ENCODE measurements around the gene MRPL54.
"Not testable (repeated sequence)": the region's sequence is repeated elsewhere in the genome, so short reads cannot be mapped to it uniquely, and the experiment has no call there.

The MRPL54 gene

DNA sequence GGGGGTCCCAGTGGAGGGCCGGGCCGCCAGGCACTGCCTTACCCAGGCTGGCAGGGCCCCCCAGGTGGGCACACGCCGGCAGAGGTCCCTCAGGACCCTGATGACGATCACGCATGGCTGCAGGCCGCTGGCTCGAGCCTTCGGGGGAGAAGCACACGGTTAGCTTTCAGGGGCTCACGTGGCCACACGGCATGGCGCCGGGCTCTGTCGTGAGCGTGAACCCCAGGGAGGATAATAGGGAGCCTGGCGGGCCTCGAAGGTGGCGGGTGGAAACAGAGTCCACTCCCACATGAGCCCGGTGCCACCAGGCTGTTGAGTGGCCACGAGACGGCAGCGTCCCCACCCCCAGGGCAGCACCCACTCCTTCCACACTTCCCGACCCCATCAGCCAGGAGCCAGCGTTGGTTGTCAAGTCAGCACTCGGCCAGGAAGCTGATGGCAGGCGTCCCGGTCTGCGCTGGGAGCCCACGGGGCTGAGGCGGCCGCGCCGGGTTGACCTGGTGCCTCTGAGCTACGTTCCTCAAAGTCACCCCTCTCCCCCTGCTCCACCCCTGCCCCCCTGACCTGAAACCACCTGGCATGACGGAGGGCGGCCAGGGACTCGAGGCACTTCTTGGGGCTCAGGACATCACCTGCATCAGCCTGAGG lies 48.4 kb downstream of the MRPL54 start:
- Histone ChIP-seq H3K27me3 (ENCODE audit: control insufficient read depth, insufficient read depth, low read length, poor library complexity, severe bottlenecking) (no peaks in the 10 kb centered on the region), H3K9me3 (ENCODE audit: control insufficient read depth, low read length) (no peaks in the 10 kb centered on the region), H3K4me3 (ENCODE audit: insufficient read depth, low read depth, low read length) (no peak overlapping the region), H3K27ac (ENCODE audit: insufficient read depth, low read depth, low read length, poor library complexity, severe bottlenecking) (no peak overlapping the region), H3K4me1 (ENCODE audit: control insufficient read depth, insufficient read depth, low read length) (no peaks in the 10 kb centered on the region), H3K36me3 (ENCODE audit: control insufficient read depth, insufficient read depth, low read length) (no peaks in the 10 kb centered on the region)
- WGBS, 2 experiments: 92% methylated on average over 38 of the region's 38 CpGs

DNA sequence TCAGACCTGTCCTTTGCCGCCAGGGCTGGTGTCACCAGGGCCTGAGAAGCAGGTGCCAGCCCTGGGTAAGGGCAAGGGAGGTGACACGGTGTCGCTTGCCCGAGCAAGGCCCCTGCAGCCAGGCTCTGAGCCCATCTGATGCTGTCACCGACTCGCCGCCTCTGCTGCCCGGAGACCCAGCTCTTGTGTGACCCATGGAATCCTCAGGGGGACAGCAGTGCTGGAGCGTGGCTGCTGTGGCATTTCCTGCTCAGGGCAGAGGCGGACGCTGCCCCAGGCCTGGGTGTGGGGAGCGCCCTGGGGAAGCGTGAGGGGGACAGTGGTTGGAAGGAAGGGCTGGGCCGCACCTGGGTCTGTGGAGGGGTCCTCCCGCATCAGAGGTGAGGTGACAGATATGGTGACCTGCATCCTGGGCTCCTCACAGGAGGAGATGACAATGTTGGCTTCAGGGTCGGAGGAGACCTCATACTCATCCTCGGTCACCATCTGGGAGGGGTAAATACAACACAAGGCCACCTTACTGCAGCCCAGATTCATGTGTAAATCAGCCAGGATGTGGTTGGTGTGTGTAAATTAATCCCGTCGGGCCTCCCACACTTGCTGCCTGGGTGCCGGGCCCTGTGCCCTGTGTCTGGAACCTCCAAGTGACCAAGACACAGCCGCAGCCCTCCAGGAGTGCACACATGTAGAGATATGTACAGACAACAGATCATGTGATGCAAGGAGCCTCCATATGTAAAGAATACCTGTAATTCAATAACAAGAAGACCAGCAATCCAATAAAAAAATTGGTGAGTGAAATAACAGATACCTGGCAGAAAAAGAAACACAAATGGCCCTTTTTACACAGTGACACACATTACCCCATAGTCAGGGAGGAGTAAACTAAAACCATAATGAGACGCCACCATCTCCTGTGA lies 51.3 kb downstream of the MRPL54 start:
- Histone ChIP-seq H3K27ac (ENCODE audit: insufficient read depth, low read depth, low read length, poor library complexity, severe bottlenecking) (no peak overlapping the region), H3K9me3 (ENCODE audit: control insufficient read depth, low read length) (no peaks in the 10 kb centered on the region), H3K4me3 (ENCODE audit: insufficient read depth, low read depth, low read length) (no peak overlapping the region), H3K36me3 (ENCODE audit: control insufficient read depth, insufficient read depth, low read length) (no peaks in the 10 kb centered on the region), H3K27me3 (ENCODE audit: control insufficient read depth, insufficient read depth, low read length, poor library complexity, severe bottlenecking) (no peaks in the 10 kb centered on the region), H3K4me1 (ENCODE audit: control insufficient read depth, insufficient read depth, low read length) (no peaks in the 10 kb centered on the region)
- 94% methylated on average over 22 of the region's 22 CpGs for WGBS, 2 experiments

DNA sequence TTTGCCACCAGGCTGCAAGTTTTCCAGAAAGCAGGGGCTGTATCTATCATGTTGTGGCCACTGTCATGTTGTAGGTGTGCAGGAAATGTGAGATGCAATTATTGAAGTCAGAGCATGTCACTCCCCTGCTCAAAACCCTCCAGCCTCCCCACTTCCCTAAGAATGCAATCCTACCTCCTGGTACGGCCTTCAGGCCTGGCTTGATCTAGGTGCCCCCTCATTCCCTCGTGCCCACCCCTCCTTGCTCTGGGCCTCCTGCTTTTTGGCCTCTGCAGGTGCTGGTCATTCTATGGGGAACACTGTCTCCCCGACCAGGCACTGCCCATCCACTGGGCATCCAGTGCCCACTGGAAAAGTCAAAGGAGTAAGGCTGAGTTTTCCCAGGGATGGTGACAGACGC lies 52.2 kb downstream of the MRPL54 start:
- WGBS, 2 experiments: 90 to 94% methylated on average over 4 of the region's 4 CpGs
- Histone ChIP-seq H3K4me1 (ENCODE audit: control insufficient read depth, insufficient read depth, low read length) (no peaks in the 10 kb centered on the region), H3K4me3 (ENCODE audit: insufficient read depth, low read depth, low read length) (no peak overlapping the region)

DNA sequence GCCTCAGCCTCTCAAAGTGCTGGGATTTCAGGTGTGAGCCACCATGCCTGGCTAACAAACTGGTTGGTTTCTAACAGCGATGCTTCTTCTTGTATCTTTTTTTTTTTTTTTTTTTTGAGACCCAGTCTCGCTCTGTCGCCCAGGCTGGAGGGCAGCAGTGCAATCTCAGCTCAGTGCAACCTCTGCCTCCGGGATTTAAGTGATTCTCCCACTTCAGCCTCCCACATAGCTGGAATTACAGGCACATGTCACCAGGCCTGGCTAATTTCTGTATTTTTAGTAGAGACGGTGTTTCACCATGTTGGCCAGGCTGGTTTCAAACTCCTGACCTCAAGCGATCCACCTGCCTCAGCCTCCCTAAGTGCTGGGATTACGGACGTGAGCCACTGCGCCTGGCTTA lies 53.7 kb downstream of the MRPL54 start:
- H3K4me3 ChIP-seq (ENCODE audit: insufficient read depth, low read depth, low read length); H3K27ac ChIP-seq (ENCODE audit: insufficient read depth, low read depth, low read length, poor library complexity, severe bottlenecking); H3K27me3 ChIP-seq (ENCODE audit: control insufficient read depth, insufficient read depth, low read length, poor library complexity, severe bottlenecking); H3K36me3 ChIP-seq (ENCODE audit: control insufficient read depth, insufficient read depth, low read length); H3K4me1 ChIP-seq (ENCODE audit: control insufficient read depth, insufficient read depth, low read length); H3K9me3 ChIP-seq (ENCODE audit: control insufficient read depth, low read length): not testable (repeated sequence)
- 92 to 95% methylated on average over 9 of the region's 9 CpGs for WGBS, 2 experiments

More for the DNA sequence above, 52.2 kb downstream of the MRPL54 start:
- H3K27ac ChIP-seq (ENCODE audit: insufficient read depth, low read depth, low read length, poor library complexity, severe bottlenecking): no peak overlapping the region
- no peaks in the 10 kb centered on the region for H3K36me3 ChIP-seq (ENCODE audit: control insufficient read depth, insufficient read depth, low read length)
- H3K9me3 ChIP-seq (ENCODE audit: control insufficient read depth, low read length): no peaks in the 10 kb centered on the region
- no peaks in the 10 kb centered on the region for H3K27me3 ChIP-seq (ENCODE audit: control insufficient read depth, insufficient read depth, low read length, poor library complexity, severe bottlenecking)

DNA sequence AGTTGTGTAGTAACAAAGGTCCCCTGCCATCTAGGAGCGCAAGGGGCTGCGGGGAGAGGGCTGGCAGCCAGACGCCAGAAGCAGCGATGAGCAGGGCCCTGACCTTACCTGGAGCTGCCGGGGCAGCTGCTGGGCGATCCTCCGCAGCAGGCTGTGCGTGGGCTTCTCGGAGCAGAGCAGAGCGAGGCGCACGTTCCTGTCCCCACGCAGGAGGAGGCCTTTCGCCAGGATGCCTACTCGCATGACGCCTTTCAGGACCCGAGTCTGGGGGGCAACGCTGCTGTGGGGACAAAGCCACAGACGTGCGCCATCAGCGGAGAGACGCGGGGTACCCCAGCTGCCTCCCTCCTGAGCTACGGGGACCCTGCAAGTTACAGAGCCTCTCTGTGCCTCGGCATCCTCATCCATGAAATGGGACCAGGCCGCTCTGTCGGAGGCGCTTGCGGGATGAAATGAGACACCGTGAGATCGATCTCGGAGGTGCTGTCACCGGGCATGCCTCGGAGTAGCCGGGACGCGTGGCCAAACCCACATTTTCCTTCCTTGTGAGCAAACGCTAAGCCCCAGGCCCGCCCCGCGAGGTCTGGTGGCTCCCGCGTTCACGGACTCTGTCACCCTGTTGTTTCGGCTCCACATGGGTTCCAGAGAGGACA lies 54.2 kb downstream of the MRPL54 start:
- Histone ChIP-seq H3K27ac (ENCODE audit: insufficient read depth, low read depth, low read length, poor library complexity, severe bottlenecking) (no peak overlapping the region), H3K4me1 (ENCODE audit: control insufficient read depth, insufficient read depth, low read length) (no peaks in the 10 kb centered on the region), H3K9me3 (ENCODE audit: control insufficient read depth, low read length) (no peaks in the 10 kb centered on the region), H3K36me3 (ENCODE audit: control insufficient read depth, insufficient read depth, low read length) (no peaks in the 10 kb centered on the region), H3K27me3 (ENCODE audit: control insufficient read depth, insufficient read depth, low read length, poor library complexity, severe bottlenecking) (no peaks in the 10 kb centered on the region), H3K4me3 (ENCODE audit: insufficient read depth, low read depth, low read length) (no peak overlapping the region)
- WGBS, 2 experiments: 92 to 93% methylated on average over 45 of the region's 45 CpGs

Data from ectodermal cell (in vitro differentiated cells).